Stimulated activated CD4-positive, alpha-beta T cell treated with anti-CD3 and anti-CD28 coated beads, Interleukin-2, amount 100 ng/mL, for 24 hours (primary cell): ENCODE measurements around the gene ITK.

Experiments
- DNase-seq, 2 donors: peaks; one replicate each; pipeline ENCODE4 v3.0.0-alpha.2; 2020

Gene ITK

GRCh38 chr5:157283434-157283833 is 102.8 kb downstream of the ITK start:
- DNase-seq = no peak

DNA sequence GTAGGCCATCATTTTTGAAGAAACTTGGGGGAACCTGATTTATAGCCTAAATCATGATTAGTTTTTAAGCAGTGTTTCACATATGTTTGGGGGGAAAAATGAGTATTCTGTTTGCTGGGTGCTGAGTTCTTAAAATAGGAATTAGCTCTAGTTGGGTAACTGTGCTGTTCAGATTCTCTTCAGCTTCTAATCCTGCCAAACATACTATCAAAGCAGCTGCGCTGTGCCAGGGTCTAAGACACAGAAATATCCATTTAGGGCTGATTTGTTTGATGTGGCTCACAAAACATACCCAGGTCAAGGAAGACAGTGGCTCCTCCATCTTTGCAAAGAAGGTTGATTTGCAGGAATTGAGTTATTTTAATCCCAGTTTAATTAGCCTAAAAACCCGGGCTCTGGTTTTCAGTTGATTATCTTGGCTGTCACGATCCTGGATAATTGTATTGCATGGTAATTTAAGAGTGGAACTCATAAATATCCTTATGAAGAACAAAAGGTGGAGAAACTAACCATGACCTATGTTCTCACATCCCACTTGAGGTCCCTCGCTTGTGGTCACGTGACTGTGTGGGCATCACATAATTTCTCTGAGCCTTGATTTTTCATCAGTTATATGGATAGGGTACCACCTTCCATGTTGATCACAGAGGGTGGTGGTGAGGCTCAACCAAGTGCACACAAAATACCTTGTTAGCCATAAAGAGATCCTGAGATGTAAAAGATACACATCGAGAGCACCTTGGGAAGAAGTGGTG is 104.0 kb downstream of the ITK start:
- DNase-seq = no peak

DNA sequence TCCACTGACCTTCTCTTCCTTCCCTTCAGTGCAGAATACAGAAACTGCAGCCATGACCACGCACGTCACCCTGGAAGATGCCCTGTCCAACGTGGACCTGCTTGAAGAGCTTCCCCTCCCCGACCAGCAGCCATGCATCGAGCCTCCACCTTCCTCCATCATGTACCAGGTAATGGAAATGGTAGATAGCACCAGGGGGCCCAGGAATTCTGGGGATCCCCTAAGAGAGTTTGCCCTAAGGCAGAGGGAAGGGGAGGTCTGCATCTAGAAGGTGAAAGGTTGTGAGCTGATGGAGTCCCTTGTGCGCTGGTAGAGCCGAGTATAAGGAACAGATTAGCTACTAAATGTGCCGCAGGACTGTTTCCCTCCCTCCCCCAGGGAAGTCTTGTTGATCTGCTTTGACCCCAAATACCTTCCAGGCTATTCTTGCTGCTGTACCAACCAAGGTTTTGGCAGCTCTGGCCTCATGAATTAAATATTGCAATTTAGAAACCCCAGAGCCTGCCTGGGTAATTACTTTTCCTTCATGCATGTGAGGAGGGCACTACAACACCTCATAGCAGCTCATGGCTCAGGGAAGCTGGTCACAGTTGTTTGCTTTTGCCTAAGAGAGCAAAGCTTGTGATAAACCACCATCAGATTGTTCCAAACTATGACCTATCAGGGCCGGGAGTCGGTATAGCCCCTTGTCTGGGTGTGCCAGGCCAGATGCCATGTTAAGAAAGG is 104.8 kb downstream of the ITK start:
- DNase-seq = no peak

DNA sequence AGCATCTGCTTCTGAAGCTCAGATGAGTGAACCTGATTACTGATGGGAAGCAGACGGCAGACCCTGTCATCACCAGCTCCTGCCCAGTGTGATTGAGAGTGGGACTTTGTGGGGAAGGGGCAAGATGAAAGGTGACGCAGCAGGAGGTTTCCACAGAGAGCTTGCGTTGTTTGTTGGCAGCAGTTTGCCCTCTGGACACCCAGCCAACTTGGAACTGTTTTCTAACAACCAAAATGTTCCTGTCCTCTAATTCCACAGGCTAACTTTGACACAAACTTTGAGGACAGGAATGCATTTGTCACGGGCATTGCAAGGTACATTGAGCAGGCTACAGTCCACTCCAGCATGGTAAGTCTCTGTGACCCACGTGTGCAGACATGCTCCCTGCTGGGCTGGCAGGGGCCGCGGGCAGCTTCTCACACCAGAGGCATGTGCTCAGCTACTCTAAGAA is 106.1 kb downstream of the ITK start:
- DNase-seq = no peak

DNA sequence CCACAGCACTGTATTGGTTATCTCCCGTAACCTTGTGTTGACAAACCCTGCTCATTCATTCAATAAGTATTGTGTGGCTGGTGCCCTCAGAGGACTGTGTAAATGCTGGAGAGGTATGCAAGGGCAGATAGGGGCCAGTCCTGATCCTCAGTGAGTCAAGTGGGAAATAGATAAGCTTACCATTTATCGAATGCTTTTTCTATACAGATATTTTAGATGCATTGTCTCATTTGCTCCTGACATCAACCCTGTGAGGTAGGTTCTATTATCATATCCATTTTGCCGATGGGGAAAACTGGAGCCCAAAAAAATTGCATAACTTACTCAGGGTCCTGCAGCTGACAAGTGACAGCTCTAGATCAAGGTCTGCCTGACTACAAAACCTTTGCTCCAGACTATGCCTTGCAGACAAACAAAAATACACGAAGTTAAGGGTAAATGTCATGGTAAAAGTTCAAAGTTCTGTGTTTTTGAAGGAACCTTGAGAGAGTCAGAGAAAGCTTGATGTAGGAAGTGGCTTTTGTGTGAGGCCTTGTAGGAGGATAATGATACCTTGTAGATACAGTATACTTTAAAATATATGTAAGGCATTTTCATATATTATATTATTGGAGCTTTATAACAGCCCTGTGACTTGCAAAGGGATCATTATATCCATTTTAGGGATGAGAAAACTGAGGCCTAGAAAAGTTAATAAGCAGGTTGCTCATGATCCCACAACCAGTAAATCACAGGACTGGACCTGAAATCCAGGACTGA is 107.9 kb downstream of the ITK start:
- DNase-seq = no peak

- no peak for DNase-seq
Measured at GRCh38 chr5:157289164-157289819, 108.7 kb downstream of the ITK start.

GRCh38 chr5:157290156-157290980 is 109.7 kb downstream of the ITK start:
- DNase-seq = no peak

DNA sequence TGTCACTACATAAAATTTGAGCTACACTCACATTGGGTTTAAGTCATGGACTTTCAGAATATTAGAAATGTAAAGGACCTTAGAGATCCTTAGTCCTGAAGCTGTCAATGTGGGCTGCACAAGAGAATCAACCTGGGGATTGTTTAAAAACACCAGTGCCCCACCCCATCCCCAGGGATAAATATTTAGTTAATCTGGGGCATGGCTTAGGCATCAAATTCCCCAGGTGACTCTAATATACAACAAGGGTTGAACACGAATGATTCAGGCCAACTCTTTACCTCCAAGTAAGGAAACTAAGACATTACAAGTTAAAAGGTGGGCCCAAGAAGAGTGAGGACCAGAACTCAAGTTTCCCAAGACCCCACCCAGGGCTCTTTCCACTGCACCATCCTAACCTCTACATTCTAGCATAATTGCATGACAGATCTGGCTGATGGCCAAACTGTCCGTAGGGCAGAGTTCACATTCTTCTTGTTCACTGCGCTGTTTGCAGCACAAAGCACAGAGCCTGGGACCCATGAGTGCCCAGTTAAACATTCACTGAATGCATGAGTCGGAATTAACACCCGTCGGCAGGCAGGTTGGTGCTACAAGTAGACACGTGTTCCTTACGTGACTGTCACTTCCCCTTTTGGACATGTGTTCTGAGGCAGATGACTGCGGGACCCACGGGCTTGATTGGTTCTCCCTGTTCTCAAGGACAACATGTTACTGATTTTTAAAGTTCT is 110.5 kb downstream of the ITK start:
- peak in 1 of 2 donors; percentile 26 for DNase-seq

DNA sequence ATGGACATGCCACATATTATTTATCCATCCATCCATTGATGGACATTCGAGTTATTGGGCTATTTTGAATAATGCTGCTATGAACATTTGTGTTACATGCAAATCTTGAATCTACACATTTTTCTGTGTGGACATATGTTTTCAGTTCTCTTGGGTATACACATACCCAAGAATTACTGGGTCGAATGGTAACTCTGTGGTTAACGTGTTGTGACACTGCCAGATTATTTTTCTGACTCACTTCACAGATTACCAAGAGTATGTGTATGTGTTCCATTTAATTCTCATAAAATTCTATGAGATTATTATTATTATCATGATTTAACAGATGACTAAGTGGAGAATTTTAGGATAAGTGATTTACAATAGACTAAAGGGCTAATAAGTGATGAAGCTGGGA is 112.0 kb downstream of the ITK start:
- DNase-seq = no peak

DNA sequence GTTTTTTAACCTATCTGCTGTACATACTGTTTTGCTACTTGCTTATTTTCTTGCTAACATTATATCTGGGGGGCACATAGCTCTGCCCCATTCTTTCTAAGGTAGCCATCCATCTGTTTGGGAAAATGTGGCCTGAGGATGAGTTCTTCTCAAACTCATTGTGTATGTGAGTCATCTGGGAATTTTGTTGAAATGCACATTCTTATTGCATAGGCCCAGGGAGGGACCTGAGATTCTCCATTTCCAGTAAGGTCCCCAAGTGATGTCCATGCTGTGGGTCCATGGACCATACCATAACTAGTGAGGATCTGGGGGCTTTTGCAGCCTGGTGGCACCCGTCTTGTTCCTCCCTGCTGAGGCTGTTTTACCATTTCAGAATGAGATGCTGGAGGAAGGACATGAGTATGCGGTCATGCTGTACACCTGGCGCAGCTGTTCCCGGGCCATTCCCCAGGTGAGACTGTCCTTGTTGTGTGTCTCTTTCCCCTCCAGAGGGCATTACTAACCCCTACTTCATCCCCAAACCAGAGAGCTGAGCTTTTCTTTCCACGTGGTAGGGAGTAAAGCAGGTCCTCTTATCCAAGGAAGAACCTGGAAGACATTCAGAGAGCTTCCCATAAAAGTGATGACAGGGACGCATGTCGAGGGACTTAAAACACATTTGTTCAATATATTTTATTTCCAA is 113.9 kb downstream of the ITK start:
- no peak for DNase-seq

GRCh38 chr5:157295247-157295646 is 114.6 kb downstream of the ITK start:
- no peak for DNase-seq

DNA sequence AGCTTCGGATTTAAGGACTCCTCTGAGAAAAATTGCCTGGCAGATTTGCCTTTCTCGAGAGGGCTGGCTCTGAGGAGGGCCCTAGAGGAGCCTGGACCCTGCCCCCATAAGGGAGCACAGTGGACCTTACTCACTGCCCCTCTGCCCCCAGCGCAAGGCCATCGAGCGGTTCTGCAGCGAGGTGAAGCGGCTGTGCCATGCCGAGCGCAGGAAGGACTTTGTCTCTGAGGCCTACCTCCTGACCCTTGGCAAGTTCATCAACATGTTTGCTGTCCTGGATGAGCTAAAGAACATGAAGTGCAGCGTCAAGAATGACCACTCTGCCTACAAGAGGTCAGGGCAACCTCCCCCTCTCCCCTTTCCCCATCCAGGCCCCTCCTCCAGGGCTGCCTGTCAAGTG is 119.9 kb downstream of the ITK start:
- no peak for DNase-seq

- no peak for DNase-seq
Measured at GRCh38 chr5:157301066-157301465, 120.4 kb downstream of the ITK start.

GRCh38 chr5:157303023-157303422 is 122.4 kb downstream of the ITK start:
- DNase-seq = no peak

DNA sequence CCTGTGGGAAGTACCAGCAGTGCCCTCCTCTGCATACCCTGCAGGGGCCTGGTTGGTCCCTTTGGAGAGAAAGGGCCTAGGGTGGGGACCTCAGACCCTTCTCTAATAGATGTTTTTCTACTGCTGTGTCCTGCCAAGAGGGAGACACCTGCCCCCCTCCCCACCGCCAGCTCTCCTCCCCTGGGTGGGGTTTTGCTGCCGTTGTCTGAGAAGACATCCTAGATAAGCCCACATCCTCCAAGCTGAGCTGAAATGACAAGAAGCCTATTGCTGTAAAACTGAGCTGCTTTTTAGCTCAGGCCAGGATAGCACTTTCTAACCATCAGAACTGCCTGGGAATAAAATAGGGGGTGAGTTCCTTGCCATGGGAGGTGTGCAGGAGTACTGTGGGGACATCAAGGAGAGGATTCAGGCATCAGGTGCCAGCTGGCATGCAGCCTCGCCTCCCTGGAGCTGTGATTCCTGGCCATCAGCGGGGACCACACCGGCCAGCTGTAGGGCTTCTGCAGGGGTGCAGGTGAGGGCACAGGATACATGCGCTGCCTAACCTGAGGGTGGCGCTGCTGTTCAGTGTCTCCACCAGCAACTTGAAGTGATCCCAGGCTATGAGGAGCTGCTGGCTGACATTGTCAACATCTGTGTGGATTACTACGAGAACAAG is 123.2 kb downstream of the ITK start:
- DNase-seq = peak; percentile 56 to 61
